Liver (tissue), 3 donors: ENCODE results near the gene PHTF2.

ENCODE experiments used
- TAF1 ChIP-seq: conservative IDR thresholded peaks from 2 replicates; pipeline ENCODE4 v1.6.1; 2016; ENCODE audit warnings: antibody characterized with exemption, mild to moderate bottlenecking
- YY1 ChIP-seq: IDR thresholded peaks from 2 replicates; pipeline ENCODE4 v1.6.1; 2016; ENCODE audit warnings: antibody characterized with exemption, mild to moderate bottlenecking
- TF ChIP-seq, protein P1 (sequence below): fragments of 150-350 bp; IDR thresholded peaks from 2 replicates; pipeline ENCODE4 v1.5.1; 2017; ENCODE audit warnings: improper control_type of control experiment, low read depth, low read length; ENCODE audit not compliant: missing input control
- TF ChIP-seq, protein P2 (sequence below): IDR thresholded peaks from 2 replicates; pipeline ENCODE4 v1.6.1; 2016; ENCODE audit warnings: antibody characterized with exemption, mild to moderate bottlenecking
- donor health status: healthy.
- donor health status: healthy.

DNA sequence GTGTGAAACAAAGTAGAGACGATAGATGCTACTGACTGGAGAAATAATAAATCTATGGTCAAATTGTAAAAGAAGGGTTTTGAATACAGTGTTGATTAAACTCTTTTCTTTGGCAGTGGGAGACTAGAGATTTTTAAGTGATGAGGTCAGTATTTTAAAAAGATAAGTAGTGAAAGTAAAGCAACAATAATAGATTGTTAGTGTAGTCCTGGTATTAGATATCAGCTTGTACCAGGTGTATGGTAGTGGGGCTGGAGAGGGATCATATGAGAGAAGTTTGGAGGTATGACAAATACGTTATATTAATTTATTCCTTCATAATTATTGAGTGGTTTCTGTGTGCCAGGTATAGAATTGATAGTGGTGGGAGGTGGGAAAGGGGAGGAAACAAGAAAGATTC, 25.2 kb downstream of the PHTF2 start:
- TF ChIP-seq, protein P1, sequence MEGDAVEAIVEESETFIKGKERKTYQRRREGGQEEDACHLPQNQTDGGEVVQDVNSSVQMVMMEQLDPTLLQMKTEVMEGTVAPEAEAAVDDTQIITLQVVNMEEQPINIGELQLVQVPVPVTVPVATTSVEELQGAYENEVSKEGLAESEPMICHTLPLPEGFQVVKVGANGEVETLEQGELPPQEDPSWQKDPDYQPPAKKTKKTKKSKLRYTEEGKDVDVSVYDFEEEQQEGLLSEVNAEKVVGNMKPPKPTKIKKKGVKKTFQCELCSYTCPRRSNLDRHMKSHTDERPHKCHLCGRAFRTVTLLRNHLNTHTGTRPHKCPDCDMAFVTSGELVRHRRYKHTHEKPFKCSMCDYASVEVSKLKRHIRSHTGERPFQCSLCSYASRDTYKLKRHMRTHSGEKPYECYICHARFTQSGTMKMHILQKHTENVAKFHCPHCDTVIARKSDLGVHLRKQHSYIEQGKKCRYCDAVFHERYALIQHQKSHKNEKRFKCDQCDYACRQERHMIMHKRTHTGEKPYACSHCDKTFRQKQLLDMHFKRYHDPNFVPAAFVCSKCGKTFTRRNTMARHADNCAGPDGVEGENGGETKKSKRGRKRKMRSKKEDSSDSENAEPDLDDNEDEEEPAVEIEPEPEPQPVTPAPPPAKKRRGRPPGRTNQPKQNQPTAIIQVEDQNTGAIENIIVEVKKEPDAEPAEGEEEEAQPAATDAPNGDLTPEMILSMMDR = no peak
- no peak for TF ChIP-seq TAF1
- TF ChIP-seq, protein P2, sequence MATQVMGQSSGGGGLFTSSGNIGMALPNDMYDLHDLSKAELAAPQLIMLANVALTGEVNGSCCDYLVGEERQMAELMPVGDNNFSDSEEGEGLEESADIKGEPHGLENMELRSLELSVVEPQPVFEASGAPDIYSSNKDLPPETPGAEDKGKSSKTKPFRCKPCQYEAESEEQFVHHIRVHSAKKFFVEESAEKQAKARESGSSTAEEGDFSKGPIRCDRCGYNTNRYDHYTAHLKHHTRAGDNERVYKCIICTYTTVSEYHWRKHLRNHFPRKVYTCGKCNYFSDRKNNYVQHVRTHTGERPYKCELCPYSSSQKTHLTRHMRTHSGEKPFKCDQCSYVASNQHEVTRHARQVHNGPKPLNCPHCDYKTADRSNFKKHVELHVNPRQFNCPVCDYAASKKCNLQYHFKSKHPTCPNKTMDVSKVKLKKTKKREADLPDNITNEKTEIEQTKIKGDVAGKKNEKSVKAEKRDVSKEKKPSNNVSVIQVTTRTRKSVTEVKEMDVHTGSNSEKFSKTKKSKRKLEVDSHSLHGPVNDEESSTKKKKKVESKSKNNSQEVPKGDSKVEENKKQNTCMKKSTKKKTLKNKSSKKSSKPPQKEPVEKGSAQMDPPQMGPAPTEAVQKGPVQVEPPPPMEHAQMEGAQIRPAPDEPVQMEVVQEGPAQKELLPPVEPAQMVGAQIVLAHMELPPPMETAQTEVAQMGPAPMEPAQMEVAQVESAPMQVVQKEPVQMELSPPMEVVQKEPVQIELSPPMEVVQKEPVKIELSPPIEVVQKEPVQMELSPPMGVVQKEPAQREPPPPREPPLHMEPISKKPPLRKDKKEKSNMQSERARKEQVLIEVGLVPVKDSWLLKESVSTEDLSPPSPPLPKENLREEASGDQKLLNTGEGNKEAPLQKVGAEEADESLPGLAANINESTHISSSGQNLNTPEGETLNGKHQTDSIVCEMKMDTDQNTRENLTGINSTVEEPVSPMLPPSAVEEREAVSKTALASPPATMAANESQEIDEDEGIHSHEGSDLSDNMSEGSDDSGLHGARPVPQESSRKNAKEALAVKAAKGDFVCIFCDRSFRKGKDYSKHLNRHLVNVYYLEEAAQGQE = no peak
- TF ChIP-seq YY1 = no peak
